Keratinocyte (primary cell): ENCODE data around the gene SASH1.

Experiments
- CTCF ChIP-seq, 3 experiments: IDR thresholded peaks in 1 of 3; conservative IDR thresholded peaks in 1 of 3; optimal IDR thresholded peaks in 1 of 3; 2 replicates in 2 of 3; 3 replicates in 1 of 3; pipeline versions ENCODE3 to v1.5.1; 2011; ENCODE audit warnings: low read length in 3 of 3, mild to moderate bottlenecking in 3 of 3, moderate library complexity in 2 of 3, control low read depth in 1 of 3, inconsistent platforms in 1 of 3; ENCODE audit not compliant: insufficient read depth in 2 of 3; ENCODE audit errors: extremely low read depth in 1 of 3
- EZH2 ChIP-seq: IDR thresholded peaks from one replicate; pipeline ENCODE4 v1.6.1; 2012; ENCODE audit warnings: inconsistent platforms, mild to moderate bottlenecking, low read length, moderate library complexity

- TF ChIP-seq EZH2 (no peak), CTCF (optimal IDR thresholded peaks at IDR 0.05 in 1 of 3, IDR thresholded peaks at IDR 0.05 in 1 of 3, conservative IDR thresholded peaks at IDR 0.05 in 1 of 3; ENCODE audit: extremely low read depth in 1 of 3, insufficient read depth in 2 of 3, low read length in 3 of 3) (no peak)
These were observed 105.0 kb downstream of the SASH1 start for GRCh38 chr6:148447521-148448230.
